ENCODE data around the gene MBP. TPM values are rescaled to one million over a fixed set of nuclear protein-coding genes. Genes with fewer than 3 reads are reported as not detected.

MBP gene
- total and polyA plus RNA-seq, 4 experiments from 2014 or later: 92.2 to 187 (median 149) TPM

GRCh38 chr18:77047803-77048419, 84.7 kb downstream of the MBP start:
- H3K27me3 Mint-ChIP-seq: no peaks in the 10 kb centered on the region
- ChIA-PET POLR2A (ENCODE audit: partially characterized antibody) (interaction anchor here (1.3 kb wide), 1 partner anchor 15 kb away, joined by 3 read pairs; no protein-coding TSS in a partner anchor), CTCF (ENCODE audit: partially characterized antibody) (interaction anchor here (1.9 to 13.0 kb wide), 3 partner anchors 11 to 65 kb away, joined by 4 to 141 read pairs (median 10); no protein-coding TSS in a partner anchor)
- Histone ChIP-seq H3K36me3 (ENCODE audit: insufficient read depth, low read length) (peaks cover 28% of the 10 kb centered on the region), H3K27ac (ENCODE audit: low read depth, low read length) (no peak overlapping the region), H3K27me3 (ENCODE audit: insufficient read depth, low read length) (no peaks in the 10 kb centered on the region), H3K4me3 (ENCODE audit: low read length in 2 of 2) (no peak overlapping the region), H3K9me3 (ENCODE audit: control insufficient read depth in 1 of 2, low read length in 2 of 2) (no peaks in the 10 kb centered on the region), H3K4me1 (ENCODE audit: insufficient read depth, low read length) (peaks cover 27% of the 10 kb centered on the region)
- peaks cover 41 to 43% of the 10 kb centered on the region in 2 donors for H3K36me3 Mint-ChIP-seq
- H3K27ac Mint-ChIP-seq: peak overlapping the region in 5 of 7 donors; percentile 1 to 57 (median 38)
- peak overlapping the region in 1 of 8 donors; percentile 8 for H3K4me3 Mint-ChIP-seq
- intact Hi-C loops (cut with micrococcal nuclease): no loop called here
- H3K9me3 Mint-ChIP-seq: peaks cover 0 to 3% (median 0%) of the 10 kb centered on the region in 8 donors
- peaks cover 32 to 61% (median 42%) of the 10 kb centered on the region in 4 donors for H3K4me1 Mint-ChIP-seq
- DNase-seq: no peak

- Histone ChIP-seq H3K4me3 (ENCODE audit: low read length in 2 of 2) (no peak overlapping the region), H3K27me3 (ENCODE audit: insufficient read depth, low read length) (no peaks in the 10 kb centered on the region), H3K4me1 (ENCODE audit: insufficient read depth, low read length) (peaks cover 18% of the 10 kb centered on the region), H3K9me3 (ENCODE audit: control insufficient read depth in 1 of 2, low read length in 2 of 2) (no peaks in the 10 kb centered on the region), H3K27ac (ENCODE audit: low read depth, low read length) (no peak overlapping the region), H3K36me3 (ENCODE audit: insufficient read depth, low read length) (peaks cover 32% of the 10 kb centered on the region)
- no peak overlapping the region for H3K4me3 Mint-ChIP-seq
- intact Hi-C loops (cut with micrococcal nuclease): no loop called here
- CTCF ChIA-PET (ENCODE audit: partially characterized antibody): interaction anchor here (1.2 to 13.0 kb wide), 4 partner anchors 10 to 91 kb away, joined by 3 to 141 read pairs (median 7); no protein-coding TSS in a partner anchor
- H3K27ac Mint-ChIP-seq: peak overlapping the region in 2 of 7 donors; percentile 0 to 75
- DNase-seq: no peak
- peaks cover 47 to 50% of the 10 kb centered on the region in 2 donors for H3K36me3 Mint-ChIP-seq
- POLR2A ChIA-PET (ENCODE audit: partially characterized antibody): interaction anchor here (1.0 to 1.3 kb wide), 2 partner anchors 11 to 16 kb away, joined by 3 read pairs; no protein-coding TSS in a partner anchor
- H3K27me3 Mint-ChIP-seq: no peaks in the 10 kb centered on the region
- peaks cover 26 to 61% (median 39%) of the 10 kb centered on the region in 4 donors for H3K4me1 Mint-ChIP-seq
- H3K9me3 Mint-ChIP-seq: peaks cover 0 to 3% (median 0%) of the 10 kb centered on the region in 8 donors
Observed at GRCh38 chr18:77046994-77047393, 85.6 kb downstream of the MBP start.

GRCh38 chr18:77046409-77046808, 86.2 kb downstream of the MBP start:
- no peak overlapping the region for H3K27ac ChIP-seq (ENCODE audit: low read depth, low read length)
- ChIA-PET CTCF (ENCODE audit: partially characterized antibody) (interaction anchor here (1.2 to 13.0 kb wide), 4 partner anchors 10 to 91 kb away, joined by 3 to 141 read pairs (median 7); no protein-coding TSS in a partner anchor), POLR2A (ENCODE audit: partially characterized antibody) (interaction anchor here (1.0 kb wide), 1 partner anchor 11 kb away, joined by 3 read pairs; no protein-coding TSS in a partner anchor)
- Mint-ChIP-seq H3K4me3 (peak overlapping the region in 1 of 8 donors; percentile 12), H3K36me3 (peaks cover 49 to 53% of the 10 kb centered on the region in 2 donors), H3K9me3 (peaks cover 0 to 3% (median 0%) of the 10 kb centered on the region in 8 donors), H3K27me3 (no peaks in the 10 kb centered on the region), H3K4me1 (peaks cover 21 to 56% (median 34%) of the 10 kb centered on the region in 4 donors), H3K27ac (peak overlapping the region in 2 of 7 donors; percentile 12 to 22)
- H3K27me3 ChIP-seq (ENCODE audit: insufficient read depth, low read length): no peaks in the 10 kb centered on the region
- no peaks in the 10 kb centered on the region for H3K9me3 ChIP-seq (ENCODE audit: control insufficient read depth in 1 of 2, low read length in 2 of 2)
- H3K4me1 ChIP-seq (ENCODE audit: insufficient read depth, low read length): peaks cover 12% of the 10 kb centered on the region
- no peak for DNase-seq
- no peak overlapping the region for H3K4me3 ChIP-seq (ENCODE audit: low read length in 2 of 2)
- intact Hi-C loops (cut with micrococcal nuclease): no loop called here
- H3K36me3 ChIP-seq (ENCODE audit: insufficient read depth, low read length): peaks cover 32% of the 10 kb centered on the region

- H3K9me3 Mint-ChIP-seq: peaks cover 0 to 3% (median 0%) of the 10 kb centered on the region in 8 donors
- Histone ChIP-seq H3K27ac (ENCODE audit: low read depth, low read length) (no peak overlapping the region), H3K27me3 (ENCODE audit: insufficient read depth, low read length) (no peaks in the 10 kb centered on the region), H3K36me3 (ENCODE audit: insufficient read depth, low read length) (peaks cover 32% of the 10 kb centered on the region), H3K9me3 (ENCODE audit: control insufficient read depth in 1 of 2, low read length in 2 of 2) (no peaks in the 10 kb centered on the region), H3K4me1 (ENCODE audit: insufficient read depth, low read length) (peaks cover 8% of the 10 kb centered on the region), H3K4me3 (ENCODE audit: low read length in 2 of 2) (no peak overlapping the region)
- peak overlapping the region in 1 of 7 donors; percentile 46 for H3K27ac Mint-ChIP-seq
- H3K4me1 Mint-ChIP-seq: peaks cover 20 to 51% (median 32%) of the 10 kb centered on the region in 4 donors
- H3K27me3 Mint-ChIP-seq: no peaks in the 10 kb centered on the region
- ChIA-PET POLR2A (ENCODE audit: partially characterized antibody) (interaction anchor here (1.0 kb wide), 1 partner anchor 10 kb away, joined by 3 read pairs; no protein-coding TSS in a partner anchor), CTCF (ENCODE audit: partially characterized antibody) (interaction anchor here (0.6 to 13.0 kb wide), 3 partner anchors 43 to 338 kb away, joined by 3 to 141 read pairs (median 10); no protein-coding TSS in a partner anchor)
- no peak overlapping the region for H3K4me3 Mint-ChIP-seq
- peaks cover 49 to 51% of the 10 kb centered on the region in 2 donors for H3K36me3 Mint-ChIP-seq
- no peak for DNase-seq
- intact Hi-C loops (cut with micrococcal nuclease): no loop called here
Observed at GRCh38 chr18:77045677-77046076, 86.9 kb downstream of the MBP start.

GRCh38 chr18:77044866-77045664, 87.5 kb downstream of the MBP start:
- Mint-ChIP-seq H3K27ac (peak overlapping the region in 3 of 7 donors; percentile 2 to 46 (median 21)), H3K27me3 (no peaks in the 10 kb centered on the region), H3K9me3 (peaks cover 0 to 3% (median 0%) of the 10 kb centered on the region in 8 donors), H3K36me3 (peaks cover 49 to 51% of the 10 kb centered on the region in 2 donors), H3K4me3 (peak overlapping the region in 1 of 8 donors; percentile 0), H3K4me1 (peaks cover 20 to 56% (median 35%) of the 10 kb centered on the region in 4 donors)
- Histone ChIP-seq H3K27ac (ENCODE audit: low read depth, low read length) (no peak overlapping the region), H3K4me3 (ENCODE audit: low read length in 2 of 2) (no peak overlapping the region), H3K9me3 (ENCODE audit: control insufficient read depth in 1 of 2, low read length in 2 of 2) (no peaks in the 10 kb centered on the region), H3K27me3 (ENCODE audit: insufficient read depth, low read length) (no peaks in the 10 kb centered on the region), H3K36me3 (ENCODE audit: insufficient read depth, low read length) (peaks cover 32% of the 10 kb centered on the region), H3K4me1 (ENCODE audit: insufficient read depth, low read length) (peaks cover 8% of the 10 kb centered on the region)
- DNase-seq: no peak
- ChIA-PET POLR2A (ENCODE audit: partially characterized antibody) (no interaction called here), CTCF (ENCODE audit: partially characterized antibody) (interaction anchor here (0.6 to 13.0 kb wide), 3 partner anchors 42 to 339 kb away, joined by 3 to 141 read pairs (median 10); no protein-coding TSS in a partner anchor)
- intact Hi-C loops (cut with micrococcal nuclease): no loop called here

GRCh38 chr18:77043541-77044280, 88.9 kb downstream of the MBP start:
- ChIA-PET POLR2A (ENCODE audit: partially characterized antibody) (no interaction called here), CTCF (ENCODE audit: partially characterized antibody) (no interaction called here)
- Mint-ChIP-seq H3K27me3 (no peaks in the 10 kb centered on the region), H3K4me1 (peaks cover 31 to 69% (median 47%) of the 10 kb centered on the region in 4 donors), H3K9me3 (peaks cover 0 to 3% (median 0%) of the 10 kb centered on the region in 8 donors), H3K27ac (peak overlapping the region in 4 of 7 donors; percentile 10 to 88 (median 50)), H3K36me3 (peaks cover 49 to 55% of the 10 kb centered on the region in 2 donors), H3K4me3 (peak overlapping the region in 1 of 8 donors; percentile 22)
- H3K27me3 ChIP-seq (ENCODE audit: insufficient read depth, low read length): no peaks in the 10 kb centered on the region
- no peaks in the 10 kb centered on the region for H3K9me3 ChIP-seq (ENCODE audit: control insufficient read depth in 1 of 2, low read length in 2 of 2)
- no peak for DNase-seq
- peaks cover 32% of the 10 kb centered on the region for H3K36me3 ChIP-seq (ENCODE audit: insufficient read depth, low read length)
- no peak overlapping the region for H3K27ac ChIP-seq (ENCODE audit: low read depth, low read length)
- peaks cover 21% of the 10 kb centered on the region for H3K4me1 ChIP-seq (ENCODE audit: insufficient read depth, low read length)
- no peak overlapping the region for H3K4me3 ChIP-seq (ENCODE audit: low read length in 2 of 2)
- intact Hi-C loops (cut with micrococcal nuclease): no loop called here
